Mesendoderm (in vitro differentiated cells): Measurements from ENCODE around the gene IRF7.

Experiments
- DNase-seq: peaks from one replicate; pipeline ENCODE4 v3.0.0; 2013
- H2AK5ac ChIP-seq: 2 replicates; pipeline ENCODE4 v1.6.1; 2013; ENCODE audit warnings: low read length, inconsistent platforms
- H2BK120ac ChIP-seq: 2 replicates; pipeline ENCODE4 v1.6.1; 2013; ENCODE audit warnings: low read depth, mild to moderate bottlenecking, low read length, moderate library complexity, mixed read lengths
- H2BK15ac ChIP-seq: replicated peaks from 2 replicates; pipeline ENCODE4 v1.6.1; 2013; ENCODE audit warnings: low read depth, mild to moderate bottlenecking, moderate library complexity
- H2BK5ac ChIP-seq: 2 replicates; pipeline ENCODE4 v1.6.1; 2013; ENCODE audit warnings: low read length, inconsistent platforms
- H3K18ac ChIP-seq: 2 replicates; pipeline ENCODE4 v1.6.1; 2013; ENCODE audit warnings: mild to moderate bottlenecking, low read length, mixed read lengths
- H3K23ac ChIP-seq: one replicate; pipeline ENCODE4 v1.6.1; 2013; ENCODE audit warnings: low read length
- H3K27ac ChIP-seq: 2 replicates; pipeline ENCODE4 v1.5.1; 2013; ENCODE audit warnings: low read depth, mild to moderate bottlenecking, inconsistent platforms, low read length, moderate library complexity
- H3K27me3 ChIP-seq: 2 replicates; pipeline ENCODE4 v1.6.1; 2013; ENCODE audit warnings: low read length, control low read depth, mild to moderate bottlenecking, inconsistent platforms; ENCODE audit not compliant: insufficient read depth, poor library complexity
- H3K36me3 ChIP-seq: 2 replicates; pipeline ENCODE4 v1.6.1; 2013; ENCODE audit warnings: low read length, inconsistent platforms; ENCODE audit not compliant: control insufficient read depth, insufficient read depth
- H3K4ac ChIP-seq: one replicate; pipeline ENCODE4 v1.6.1; 2013; ENCODE audit warnings: low read depth, mild to moderate bottlenecking, low read length, moderate library complexity
- H3K4me1 ChIP-seq: 2 replicates; pipeline ENCODE4 v1.6.1; 2013; ENCODE audit warnings: low read depth, low read length, inconsistent platforms; ENCODE audit not compliant: control insufficient read depth
- H3K4me2 ChIP-seq: 2 replicates; pipeline ENCODE4 v1.6.1; 2013; ENCODE audit warnings: low read length
- H3K4me3 ChIP-seq: 2 replicates; pipeline ENCODE4 v1.5.1; 2013; ENCODE audit warnings: mild to moderate bottlenecking, low read length
- H3K56ac ChIP-seq: one replicate; pipeline ENCODE4 v1.6.1; 2013; ENCODE audit warnings: low read length
- H3K79me1 ChIP-seq: 2 replicates; pipeline ENCODE4 v1.6.1; 2013; ENCODE audit warnings: low read length, inconsistent platforms
- H3K79me2 ChIP-seq: 2 replicates; pipeline ENCODE4 v1.6.1; 2013; ENCODE audit warnings: mild to moderate bottlenecking, low read length; ENCODE audit not compliant: control insufficient read depth, insufficient read depth
- H3K9ac ChIP-seq: 2 replicates; pipeline ENCODE4 v1.6.1; 2013; ENCODE audit warnings: low read length, inconsistent platforms
- H4K5ac ChIP-seq: one replicate; pipeline ENCODE4 v1.6.1; 2013; ENCODE audit warnings: low read length
- H4K8ac ChIP-seq: one replicate; pipeline ENCODE4 v1.6.1; 2013; ENCODE audit warnings: low read depth, mild to moderate bottlenecking, control low read depth, low read length, moderate library complexity
- WGBS: extraction: QIAGEN DNeasy Blood & Tissue Kit; methylation state at CpG from one replicate; pipeline ENCODE4 v1.1.7; 2013; ENCODE audit warnings: low lambda C conversion rate, missing lambda C conversion rate; ENCODE audit not compliant: insufficient coverage; ENCODE audit errors: extremely low coverage; 5-methylcytosine and 5-hydroxymethylcytosine counted together
- small RNA-seq: library from polyadenylated mRNA; stranded (forward); fragments of <200 nt; extraction: miRNeasy Mini kit (QIAGEN cat#:217004); gene quantifications from one replicate; pipeline ENCODE3, GENCODE V24; 2013; ENCODE audit not compliant: insufficient read depth

The IRF7 gene

DNA sequence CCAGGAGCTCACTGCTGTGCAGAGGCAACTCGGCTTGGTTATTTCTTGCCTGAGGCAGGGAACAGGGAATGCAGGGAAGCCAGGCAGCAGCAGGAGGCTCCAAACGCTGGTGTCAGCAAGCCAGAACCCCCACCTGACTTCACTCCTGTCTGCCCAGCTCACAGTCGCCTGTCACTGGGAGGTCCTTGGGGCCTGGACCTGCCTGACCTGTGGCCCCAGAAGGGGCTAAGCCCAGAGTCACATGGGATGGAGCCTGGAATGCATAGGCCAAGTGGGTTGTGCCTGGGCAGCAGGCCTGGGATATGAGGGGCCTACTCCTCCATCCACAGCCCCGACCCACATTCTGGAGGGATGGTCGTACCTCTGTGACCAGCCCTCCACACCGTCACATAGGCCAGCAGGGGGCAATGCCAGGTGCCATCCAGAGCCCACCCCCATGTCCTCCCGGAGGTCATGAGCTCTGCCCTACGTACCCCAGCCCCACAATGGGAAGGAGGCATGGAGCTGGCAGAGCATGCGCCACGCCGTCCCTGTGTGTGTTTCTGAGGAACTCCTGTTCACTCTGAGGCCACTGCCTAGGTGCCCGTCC lies 49.7 kb downstream of the IRF7 start:
- peaks cover 2% of the 10 kb centered on the region for H3K79me1 ChIP-seq
- no peak overlapping the region for H3K18ac ChIP-seq
- H4K8ac ChIP-seq: no peak overlapping the region
- peak overlapping the region; percentile 15 for H3K56ac ChIP-seq
- no peak overlapping the region for H3K4ac ChIP-seq
- H3K4me2 ChIP-seq: no peak overlapping the region
- H3K27me3 ChIP-seq: no peaks in the 10 kb centered on the region
- H3K9ac ChIP-seq: peak overlapping the region; percentile 19
- H2BK120ac ChIP-seq: no peak overlapping the region
- no peak overlapping the region for H2BK5ac ChIP-seq
- no peaks in the 10 kb centered on the region for H3K79me2 ChIP-seq
- no peaks in the 10 kb centered on the region for H3K36me3 ChIP-seq
- no peak overlapping the region for H3K23ac ChIP-seq
- no peak overlapping the region for H3K4me3 ChIP-seq
- DNase-seq: peak; percentile 74
- H3K4me1 ChIP-seq: peaks cover 2% of the 10 kb centered on the region
- H2AK5ac ChIP-seq: no peak overlapping the region
- H3K27ac ChIP-seq: no peak overlapping the region
- H4K5ac ChIP-seq: no peak overlapping the region
- no CpG with 5 or more reads among the region's 12 CpGs for WGBS
- H2BK15ac ChIP-seq: no peak overlapping the region

DNA sequence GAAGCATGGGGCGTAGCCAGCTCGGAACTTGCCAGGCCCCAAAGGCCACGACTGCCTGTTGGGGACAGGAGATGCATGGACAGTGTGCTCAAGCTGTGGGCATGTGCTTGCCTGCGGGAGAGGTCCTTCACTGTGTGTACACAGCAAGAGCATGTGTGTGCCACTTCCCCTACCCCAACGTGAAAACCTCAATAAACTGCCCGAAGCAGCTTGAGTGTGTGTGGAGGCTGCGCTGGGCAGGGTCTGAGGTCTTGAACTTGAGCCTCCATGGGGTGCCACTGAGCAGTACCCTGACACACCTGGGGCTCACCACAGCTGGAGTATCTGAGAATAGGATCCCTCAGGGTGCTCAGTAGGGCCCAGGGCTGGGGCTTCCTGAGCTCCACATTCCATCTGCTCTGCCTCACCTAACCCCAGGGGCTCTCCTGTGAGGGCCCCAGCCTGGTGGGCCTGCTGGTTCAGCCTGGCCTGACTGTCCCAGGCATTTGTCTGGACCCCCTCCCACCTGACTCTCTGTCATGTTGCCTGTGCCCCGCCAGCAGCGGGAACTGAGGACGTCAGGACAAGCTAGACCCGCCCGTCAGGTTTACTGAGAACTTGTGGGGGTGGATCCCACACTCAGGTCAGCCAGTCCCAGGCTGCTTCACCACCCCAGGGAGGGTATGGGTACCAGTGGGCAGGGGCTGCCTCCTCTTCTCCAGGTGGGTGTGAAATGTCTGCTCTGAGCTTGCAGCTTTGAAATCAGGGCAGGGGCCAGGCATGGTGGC lies 51.8 kb downstream of the IRF7 start:
- H3K18ac ChIP-seq: no peak overlapping the region
- H3K27ac ChIP-seq: no peak overlapping the region
- no peak for DNase-seq
- WGBS: no CpG with 5 or more reads among the region's 12 CpGs
- peaks cover 2% of the 10 kb centered on the region for H3K4me1 ChIP-seq
- H3K79me1 ChIP-seq: peaks cover 2% of the 10 kb centered on the region
- H3K9ac ChIP-seq: no peak overlapping the region
- H4K8ac ChIP-seq: no peak overlapping the region
- H3K56ac ChIP-seq: no peak overlapping the region
- H3K4ac ChIP-seq: no peak overlapping the region
- no peak overlapping the region for H2BK5ac ChIP-seq
- no peaks in the 10 kb centered on the region for H3K36me3 ChIP-seq
- no peaks in the 10 kb centered on the region for H3K79me2 ChIP-seq
- no peak overlapping the region for H3K4me3 ChIP-seq
- H3K23ac ChIP-seq: no peak overlapping the region
- H2AK5ac ChIP-seq: no peak overlapping the region
- H2BK120ac ChIP-seq: no peak overlapping the region
- H3K27me3 ChIP-seq: no peaks in the 10 kb centered on the region
- no peak overlapping the region for H3K4me2 ChIP-seq
- H4K5ac ChIP-seq: no peak overlapping the region
- H2BK15ac ChIP-seq: no peak overlapping the region

DNA sequence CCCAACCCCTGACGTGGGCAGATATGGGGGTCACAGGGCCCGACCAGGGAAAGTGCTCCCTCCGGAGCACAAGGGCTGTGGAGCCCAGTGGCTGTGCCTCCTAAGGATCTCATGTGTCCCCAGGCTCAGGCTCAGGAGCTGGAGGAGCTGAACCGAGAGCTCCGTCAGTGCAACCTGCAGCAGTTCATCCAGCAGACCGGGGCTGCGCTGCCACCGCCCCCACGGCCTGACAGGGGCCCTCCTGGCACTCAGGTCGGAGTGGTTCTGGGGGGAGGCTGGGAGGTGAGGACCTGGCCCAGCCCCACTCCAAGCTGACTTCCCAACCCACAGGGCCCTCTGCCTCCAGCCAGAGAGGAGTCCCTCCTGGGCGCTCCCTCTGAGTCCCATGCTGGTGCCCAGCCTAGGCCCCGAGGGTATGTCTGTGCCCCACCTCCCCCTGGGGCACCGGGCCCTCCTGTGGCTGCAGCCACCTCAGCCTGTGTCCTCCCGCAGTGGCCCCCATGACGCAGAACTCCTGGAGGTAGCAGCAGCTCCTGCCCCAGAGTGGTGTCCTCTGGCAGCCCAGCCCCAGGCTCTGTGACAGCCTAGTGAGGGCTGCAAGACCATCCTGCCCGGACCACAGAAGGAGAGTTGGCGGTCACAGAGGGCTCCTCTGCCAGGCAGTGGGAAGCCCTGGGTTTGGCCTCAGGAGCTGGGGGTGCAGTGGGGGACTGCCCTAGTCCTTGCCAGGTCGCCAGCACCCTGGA lies 52.5 kb downstream of the IRF7 start:
- no peaks in the 10 kb centered on the region for H3K79me2 ChIP-seq
- no peaks in the 10 kb centered on the region for H3K36me3 ChIP-seq
- peaks cover 2% of the 10 kb centered on the region for H3K79me1 ChIP-seq
- H3K4me3 ChIP-seq: no peak overlapping the region
- H3K56ac ChIP-seq: no peak overlapping the region
- H3K4me1 ChIP-seq: peaks cover 2% of the 10 kb centered on the region
- H4K8ac ChIP-seq: no peak overlapping the region
- H3K27ac ChIP-seq: no peak overlapping the region
- H2AK5ac ChIP-seq: no peak overlapping the region
- no CpG with 5 or more reads among the region's 18 CpGs for WGBS
- no peaks in the 10 kb centered on the region for H3K27me3 ChIP-seq
- H2BK120ac ChIP-seq: no peak overlapping the region
- no peak overlapping the region for H2BK5ac ChIP-seq
- H3K18ac ChIP-seq: no peak overlapping the region
- H3K4me2 ChIP-seq: no peak overlapping the region
- no peak overlapping the region for H4K5ac ChIP-seq
- no peak overlapping the region for H3K9ac ChIP-seq
- H2BK15ac ChIP-seq: no peak overlapping the region
- no peak for DNase-seq
- H3K4ac ChIP-seq: no peak overlapping the region
- H3K23ac ChIP-seq: no peak overlapping the region

Small RNAs within 50 kb of the gene (small RNA-seq; reads per million reads assigned to genes)
- gene MIR210: 188 reads per million, percentile 97 among the genes with 10 or more reads in this experiment
